Germinal center (tissue), 1 donor: ENCODE data around the gene HYAL1.
A peak's percentile ranks its signal among the peaks of the same experiment; 100 is the strongest.

Source experiments
- DNase-seq: peaks from one replicate; pipeline ENCODE4 v3.0.0; 2012; ENCODE audit warnings: mixed read lengths, low spot score

Gene HYAL1

GRCh38 chr3:50260027-50260941, 43.1 kb downstream of the HYAL1 start:
- peak; percentile 92 for DNase-seq

DNA sequence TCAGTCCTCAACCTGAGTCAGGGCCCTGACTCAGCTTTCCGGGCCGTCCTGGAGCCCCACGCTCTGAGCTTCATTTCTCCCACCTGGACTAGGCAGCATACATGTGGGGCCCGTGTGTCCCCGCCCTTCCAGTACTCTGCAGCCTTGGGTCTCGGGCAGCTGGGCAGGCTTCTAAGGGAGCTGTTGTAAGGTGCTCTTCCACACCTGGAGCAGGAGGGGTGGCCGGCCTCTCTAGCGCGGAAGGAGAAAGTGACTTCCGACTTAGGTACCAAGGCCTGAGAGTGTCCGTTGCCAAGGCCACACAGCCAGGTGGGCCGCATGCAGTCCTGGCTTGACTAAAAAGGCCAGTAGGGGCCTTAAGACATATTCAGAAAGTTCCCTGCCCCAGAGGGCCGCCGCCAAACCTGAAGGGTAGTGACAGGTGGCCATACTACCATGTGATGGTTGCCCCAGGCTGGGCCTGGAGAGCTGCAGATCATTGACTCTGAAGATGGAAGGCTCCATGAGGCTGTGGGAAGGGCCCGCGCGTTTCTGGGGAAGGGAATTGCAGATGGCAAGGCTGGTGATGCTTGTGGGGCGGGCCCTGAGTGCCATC, 43.8 kb downstream of the HYAL1 start:
- no peak for DNase-seq

- no peak for DNase-seq
Measured at GRCh38 chr3:50258979-50259378, 44.4 kb downstream of the HYAL1 start.

GRCh38 chr3:50258029-50258680, 45.2 kb downstream of the HYAL1 start:
- DNase-seq: no peak

DNA sequence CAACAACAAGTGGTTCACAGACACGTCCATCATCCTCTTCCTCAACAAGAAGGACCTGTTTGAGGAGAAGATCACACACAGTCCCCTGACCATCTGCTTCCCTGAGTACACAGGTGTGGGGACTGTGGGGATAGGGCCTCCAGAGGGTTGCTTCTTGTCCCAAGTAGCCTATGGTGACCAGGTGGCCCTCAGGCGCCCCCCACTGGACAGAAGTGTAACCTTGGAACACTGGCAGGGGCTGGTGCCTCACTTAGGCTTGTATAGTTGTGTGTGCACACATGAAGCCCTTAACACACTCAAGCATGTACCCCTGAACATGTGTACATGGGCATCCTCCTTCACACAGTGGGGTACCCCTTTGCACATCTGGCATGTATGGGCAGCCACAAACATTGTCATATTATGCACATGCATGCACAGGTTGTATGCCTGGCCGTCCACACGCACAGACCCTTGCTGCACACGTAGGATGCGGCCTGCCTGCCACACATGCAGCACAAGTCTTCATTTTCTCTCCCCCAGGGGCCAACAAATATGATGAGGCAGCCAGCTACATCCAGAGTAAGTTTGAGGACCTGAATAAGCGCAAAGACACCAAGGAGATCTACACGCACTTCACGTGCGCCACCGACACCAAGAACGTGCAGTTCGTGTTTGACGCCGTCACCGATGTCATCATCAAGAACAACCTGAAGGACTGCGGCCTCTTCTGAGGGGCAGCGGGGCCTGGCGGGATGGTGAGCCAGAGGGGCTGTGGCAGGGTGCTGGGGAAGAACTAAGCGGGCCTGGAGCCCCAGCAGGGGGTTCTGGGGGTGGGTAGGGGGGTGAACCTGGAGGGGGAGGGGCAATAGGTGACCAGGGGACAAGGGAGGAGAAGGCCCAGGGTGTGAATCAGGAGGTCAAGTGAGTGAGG, 46.1 kb downstream of the HYAL1 start:
- no peak for DNase-seq

DNA sequence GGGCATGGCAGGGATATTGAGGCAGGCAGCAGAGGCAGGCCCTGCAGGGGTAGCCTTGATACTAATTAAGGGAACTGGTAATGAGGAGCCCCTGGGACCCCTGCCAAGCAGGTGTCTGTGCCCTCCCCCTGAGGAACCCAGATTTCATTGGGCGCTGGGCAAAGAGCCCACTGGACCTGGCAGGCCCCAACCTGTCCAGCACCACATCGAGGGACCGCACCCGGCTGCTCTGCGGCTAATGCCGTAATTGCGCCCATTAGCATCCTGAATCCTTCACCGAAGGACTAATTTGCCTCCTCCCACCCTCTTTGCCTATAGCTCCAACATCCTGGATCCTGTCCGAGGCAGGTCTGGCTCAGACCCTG, 48.1 kb downstream of the HYAL1 start:
- DNase-seq: no peak

GRCh38 chr3:50254577-50255250, 48.7 kb downstream of the HYAL1 start:
- no peak for DNase-seq

DNA sequence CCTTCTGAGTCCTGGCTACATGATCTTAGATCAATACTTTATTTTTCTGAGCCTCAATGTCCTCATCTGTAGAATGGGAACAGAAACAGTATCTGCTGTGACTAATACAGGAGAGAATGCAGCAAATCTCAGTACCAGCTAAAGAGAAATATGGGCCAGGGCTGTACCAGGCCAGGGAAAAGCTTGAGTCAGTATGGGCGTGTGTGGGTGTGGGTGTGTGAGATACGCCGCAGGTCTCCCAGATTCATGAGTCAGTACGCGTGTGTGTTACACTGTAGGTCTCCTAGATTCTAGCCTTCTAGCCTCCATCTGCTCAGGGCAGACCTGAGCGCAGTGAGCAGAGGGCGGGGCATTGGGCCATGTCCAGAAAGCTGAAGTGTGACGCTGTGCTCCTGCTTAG, 52.2 kb downstream of the HYAL1 start:
- no peak for DNase-seq

GRCh38 chr3:50250514-50250913, 52.9 kb downstream of the HYAL1 start:
- no peak for DNase-seq
